ENCODE results near the gene TRIM27. TPM values are rescaled to one million over a fixed set of nuclear protein-coding genes. Genes with fewer than 3 reads are reported as not detected.

TRIM27 gene
- total RNA-seq, 2 donors from 2014 or later = 81.8 to 82.7 TPM

Other genes with a start within 250 kb of the TRIM27 start
- 1 to 10 TPM; 2.2 to 6.5 TPM for gene ZNF311, start 81.3 kb upstream of the TRIM27 start, total RNA-seq
- not detected for gene OR2W1, start 121.2 kb upstream of the TRIM27 start, total RNA-seq
- not detected for gene OR2B3, start 163.3 kb upstream of the TRIM27 start, total RNA-seq
- not detected for gene OR2J1, start 175.5 kb upstream of the TRIM27 start, total RNA-seq
- not detected for gene OR2J3, start 184.1 kb upstream of the TRIM27 start, total RNA-seq
- not detected for gene OR2J2, start 246.9 kb upstream of the TRIM27 start, total RNA-seq